IMR-90 (cell line): ENCODE data around the gene TRMT11. TPM values are rescaled to one million over a fixed set of nuclear protein-coding genes. Genes with fewer than 3 reads are reported as not detected.

ENCODE experiments used
- ATAC-seq: fragments of 200-7000 bp; cut with Tn5 transposase; 2 replicates; pipeline ENCODE4 v1.9.1; 2020; ENCODE audit warnings: low read depth, mild to moderate bottlenecking, moderate library complexity
- BruUV-seq: library from RNA; stranded (reverse); fragments of 400-500 nt; replicated peaks from 2 replicates; lab custom pipeline; 2021; lab: Mats Ljungman, UMichigan
- CTCF ChIA-PET: fragments of 300-600 bp; formaldehyde crosslinking; extraction: SDS; loops from one replicate; lab custom pipeline; 2021; ENCODE audit warnings: antibody characterized with exemption; lab: Yijun Ruan, JAX
- POLR2A ChIA-PET: fragments of 300-600 bp; sonication (Branson Sonifier 250); formaldehyde crosslinking; loops from one replicate; lab custom pipeline; 2022; ENCODE audit warnings: antibody characterized with exemption; ENCODE audit not compliant: unreplicated experiment; lab: Charles Lee
- DNase-seq: peaks from one replicate; pipeline ENCODE4 v3.0.0; 2013
- H2AFZ ChIP-seq: replicated peaks from 2 replicates; pipeline ENCODE3; 2013; ENCODE audit warnings: low read length, mild to moderate bottlenecking; ENCODE audit not compliant: poor library complexity
- H2AK5ac ChIP-seq: 2 replicates; pipeline ENCODE4 v1.6.1; 2013; ENCODE audit warnings: low read depth, low read length, inconsistent platforms
- H2AK9ac ChIP-seq: replicated peaks from 2 replicates; pipeline ENCODE3; 2013; ENCODE audit warnings: mild to moderate bottlenecking, low read depth, low read length, moderate library complexity; ENCODE audit not compliant: poor library complexity
- H2BK120ac ChIP-seq: 2 replicates; pipeline ENCODE4 v1.6.1; 2013; ENCODE audit warnings: low read depth, low read length, inconsistent platforms
- H2BK15ac ChIP-seq: 3 replicates; pipeline ENCODE4 v1.6.1; 2013; ENCODE audit warnings: low read depth, low read length, inconsistent platforms
- H2BK20ac ChIP-seq: 2 replicates; pipeline ENCODE4 v1.6.1; 2013; ENCODE audit warnings: low read depth, mild to moderate bottlenecking, inconsistent platforms, low read length, moderate library complexity
- H2BK5ac ChIP-seq: 2 replicates; pipeline ENCODE4 v1.6.1; 2013; ENCODE audit warnings: mild to moderate bottlenecking, low read depth, low read length, inconsistent platforms; ENCODE audit not compliant: poor library complexity, severe bottlenecking
- H3K14ac ChIP-seq: replicated peaks from 2 replicates; pipeline ENCODE4 v1.6.1; 2013; ENCODE audit warnings: low read depth, low read length, inconsistent platforms
- H3K18ac ChIP-seq: 2 replicates; pipeline ENCODE4 v1.6.1; 2013; ENCODE audit warnings: low read depth, low read length, control low read depth
- H3K23ac ChIP-seq: 2 replicates; pipeline ENCODE4 v1.6.1; 2013; ENCODE audit warnings: low read depth, low read length, inconsistent platforms
- H3K27ac ChIP-seq: 2 replicates; pipeline ENCODE4 v1.5.1; 2013; ENCODE audit warnings: mild to moderate bottlenecking, control low read depth, low read length; ENCODE audit not compliant: insufficient read depth
- H3K27me3 ChIP-seq: 2 replicates; pipeline ENCODE4 v1.6.1; 2013; ENCODE audit warnings: low read length; ENCODE audit not compliant: control insufficient read depth, insufficient read depth
- H3K36me3 ChIP-seq: 2 replicates; pipeline ENCODE4 v1.6.1; 2013; ENCODE audit warnings: low read length, mixed read lengths; ENCODE audit not compliant: control insufficient read depth, insufficient read depth
- H3K4ac ChIP-seq: 2 replicates; pipeline ENCODE4 v1.6.1; 2013; ENCODE audit warnings: low read depth, low read length, inconsistent platforms
- H3K4me1 ChIP-seq: 2 replicates; pipeline ENCODE4 v1.6.1; 2013; ENCODE audit warnings: low read length, mixed read lengths; ENCODE audit not compliant: control insufficient read depth, insufficient read depth
- H3K4me2 ChIP-seq: 2 replicates; pipeline ENCODE4 v1.6.1; 2013; ENCODE audit warnings: low read depth, mild to moderate bottlenecking, control low read depth, low read length, moderate library complexity
- H3K4me3 ChIP-seq: 2 replicates; pipeline ENCODE4 v1.5.1; 2013; ENCODE audit warnings: low read depth, mild to moderate bottlenecking, control low read depth, low read length, moderate library complexity; ENCODE audit not compliant: insufficient read depth
- H3K56ac ChIP-seq: 2 replicates; pipeline ENCODE4 v1.6.1; 2013; ENCODE audit warnings: low read length, inconsistent platforms; ENCODE audit not compliant: insufficient read depth; ENCODE audit errors: extremely low read depth
- H3K79me1 ChIP-seq, 2 experiments: 2 replicates each; pipeline ENCODE4 v1.6.1; 2013; ENCODE audit warnings: low read length in 2 of 2, inconsistent platforms in 1 of 2, low read depth in 1 of 2
- H3K9ac ChIP-seq: 2 replicates; pipeline ENCODE4 v1.6.1; 2013; ENCODE audit warnings: low read depth, low read length, control low read depth
- H3K9me1 ChIP-seq: 2 replicates; pipeline ENCODE4 v1.6.1; 2013; ENCODE audit warnings: low read length, inconsistent platforms; ENCODE audit not compliant: insufficient read depth
- H3K9me3 ChIP-seq: 2 replicates; pipeline ENCODE4 v1.6.1; 2013; ENCODE audit warnings: low read length; ENCODE audit not compliant: control insufficient read depth, insufficient read depth
- H4K20me1 ChIP-seq: 2 replicates; pipeline ENCODE4 v1.6.1; 2013; ENCODE audit warnings: low read length, inconsistent platforms; ENCODE audit not compliant: insufficient read depth
- H4K5ac ChIP-seq: 2 replicates; pipeline ENCODE4 v1.6.1; 2013; ENCODE audit warnings: mild to moderate bottlenecking, low read depth, low read length, control low read depth
- H4K8ac ChIP-seq, 2 experiments: 2 replicates each; pipeline ENCODE4 v1.6.1; 2013; ENCODE audit warnings: low read depth in 2 of 2, low read length in 2 of 2, control low read depth in 1 of 2, inconsistent platforms in 1 of 2
- H4K91ac ChIP-seq: 2 replicates; pipeline ENCODE4 v1.6.1; 2013; ENCODE audit warnings: low read depth, low read length, inconsistent platforms; ENCODE audit not compliant: insufficient read depth
- CTCF ChIP-seq: conservative IDR thresholded peaks from 2 replicates; pipeline ENCODE4 v1.5.1; 2012; ENCODE audit warnings: mild to moderate bottlenecking, low read depth, low read length, improper control_type of control experiment
- MXI1 ChIP-seq: IDR thresholded peaks from 2 replicates; pipeline ENCODE4 v1.6.1; 2012; ENCODE audit warnings: low read depth, mild to moderate bottlenecking, low read length, moderate library complexity, borderline replicate concordance
- SMC3 ChIP-seq: fragments of 150-350 bp; IDR thresholded peaks from 2 replicates; pipeline ENCODE4 v1.6.1; 2016; ENCODE audit warnings: low read depth, mild to moderate bottlenecking, antibody characterized with exemption, low read length, moderate library complexity
- USF2 ChIP-seq: fragments of 150-350 bp; IDR thresholded peaks from 2 replicates; pipeline ENCODE4 v1.6.1; 2017; ENCODE audit warnings: mild to moderate bottlenecking, antibody characterized with exemption, low read length, low read depth
- WGBS, 2 experiments: methylation state at CpG; one replicate each; pipeline versions ENCODE4 v1.1.5 to v1.1.7; 2013; ENCODE audit warnings: missing lambda C conversion rate in 2 of 2; ENCODE audit not compliant: insufficient read length in 1 of 2; ENCODE audit errors: extremely low coverage in 2 of 2; 5-methylcytosine and 5-hydroxymethylcytosine counted together
- dilution Hi-C: fragments of 300-500 bp; cut with HindIII; formaldehyde crosslinking; loops from one replicate; pipeline ENCODE4 v1.14.3; 2018; ENCODE audit warnings: low sequenced_read_pairs; ENCODE audit not compliant: unreplicated experiment
- in situ Hi-C: fragments of 300-500 bp; cut with MboI; formaldehyde crosslinking; loops from 3 replicates; pipeline ENCODE4 v1.14.3; 2019; ENCODE audit warnings: low sequenced_read_pairs, inconsistent platforms, mixed read lengths
- intact Hi-C: fragments of 100-400 bp; cut with micrococcal nuclease; formaldehyde crosslinking; loops from 2 replicates; pipeline ENCODE4 v1.10.0; 2022
- polyA plus RNA-seq, 3 experiments: library from polyadenylated mRNA; depleted of rRNA; stranded (reverse); fragments of >200 nt; gene quantifications; 2 replicates each; pipeline ENCODE4 v1.2.3, GENCODE V29; 2012; ENCODE audit warnings: low replicate concordance in 1 of 3
- total RNA-seq: library from RNA; depleted of rRNA; stranded (reverse); fragments of >200 nt; gene quantifications from 2 replicates; pipeline ENCODE4 v1.2.3, GENCODE V29; 2012

The TRMT11 gene
- total and polyA plus RNA-seq, 2 of the 4 experiments (the other 2 are of a cell fraction) = 14.3 to 19.0 TPM

GRCh38 chr6:125961117-125961516, 25.2 kb upstream of the TRMT11 start:
- peaks cover 18 to 31% of the 10 kb centered on the region in 2 experiments for H3K79me1 ChIP-seq
- no peak overlapping the region for H3K4me3 ChIP-seq
- CTCF ChIA-PET = interaction anchor here (0.9 kb wide), 1 partner anchor 170 kb away, joined by 3 read pairs; the partner anchor contains the start of gene NCOA7
- H3K4me2 ChIP-seq = no peak overlapping the region
- no peak overlapping the region for H2AK5ac ChIP-seq
- no peak overlapping the region for H2BK15ac ChIP-seq
- no peak overlapping the region for H3K14ac ChIP-seq
- TF ChIP-seq MXI1 = no peak
- no peak for TF ChIP-seq USF2
- TF ChIP-seq CTCF = no peak
- no peak for TF ChIP-seq SMC3
- no peak overlapping the region for H2BK120ac ChIP-seq
- in situ Hi-C loops (no loop called here), dilution Hi-C loops (no loop called here), intact Hi-C loops (loop anchor here (10.0 kb wide), 1 partner anchor 396 kb away; no protein-coding TSS in a partner anchor)
- H3K27me3 ChIP-seq = no peaks in the 10 kb centered on the region
- H3K4me1 ChIP-seq = no peaks in the 10 kb centered on the region
- no peak overlapping the region for H2BK5ac ChIP-seq
- BruUV-seq = no TSS peak
- no peak overlapping the region for H3K56ac ChIP-seq
- no peak overlapping the region for H2AK9ac ChIP-seq
- no peaks in the 10 kb centered on the region for H3K36me3 ChIP-seq
- no peak overlapping the region for H4K5ac ChIP-seq
- H4K8ac ChIP-seq = no peak overlapping the region
- no peak overlapping the region for H3K4ac ChIP-seq
- ATAC-seq (no peak), DNase-seq (no peak)
- H3K9me1 ChIP-seq = no peaks in the 10 kb centered on the region; the same call in 1 of the 2 replicates
- POLR2A ChIA-PET = no interaction called here
- no peak overlapping the region for H4K91ac ChIP-seq
- H3K9me3 ChIP-seq = no peaks in the 10 kb centered on the region
- no peak overlapping the region for H3K9ac ChIP-seq
- no peaks in the 10 kb centered on the region for H4K20me1 ChIP-seq
- WGBS, 2 experiments = no CpG with 5 or more reads among the region's 3 CpGs
- H3K18ac ChIP-seq = no peak overlapping the region
- no peak overlapping the region for H3K23ac ChIP-seq
- no peak overlapping the region for H2AFZ ChIP-seq
- H2BK20ac ChIP-seq = no peak overlapping the region
- H3K27ac ChIP-seq = no peak overlapping the region
